ENCODE data around the gene CDH2.

Gene CDH2

DNA sequence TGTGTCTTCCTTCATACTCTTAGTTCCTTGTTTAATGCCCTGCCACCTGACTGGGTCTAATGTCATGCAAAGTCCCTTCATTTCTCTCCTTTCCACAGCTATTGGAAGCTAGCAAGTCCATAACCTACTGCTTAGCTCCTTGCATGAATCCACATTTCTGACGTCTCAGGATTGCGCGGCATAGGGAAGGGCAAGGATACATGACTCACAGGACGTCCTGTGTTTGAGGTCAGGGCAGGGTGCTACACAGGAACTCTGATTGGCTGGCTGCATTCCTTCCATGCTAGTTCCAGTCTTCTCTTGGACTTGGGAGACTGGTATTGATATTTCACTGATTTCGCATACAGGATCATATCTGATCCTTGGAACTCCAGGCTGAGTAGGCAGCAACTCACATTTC lies 137.9 kb downstream of the CDH2 start:
- no peak for DNase-seq

DNA sequence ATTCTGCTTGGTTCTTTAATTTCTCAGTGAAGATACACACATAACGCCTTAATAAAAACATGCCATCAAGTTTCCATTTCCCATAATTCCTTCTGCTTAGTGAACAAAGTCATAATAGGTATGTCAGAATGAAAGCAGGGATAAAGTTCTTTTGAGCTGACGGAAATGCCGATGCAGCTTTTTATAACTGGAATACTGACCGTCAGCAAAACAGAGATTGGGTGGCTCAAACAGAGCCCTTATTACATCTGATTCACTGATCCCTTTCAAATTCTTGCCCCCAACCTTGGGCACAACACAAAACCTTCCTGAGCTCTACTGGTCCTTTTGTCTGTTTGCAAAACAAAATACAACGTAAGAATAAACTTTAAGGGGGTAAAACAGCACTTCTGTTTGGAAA lies 140.4 kb downstream of the CDH2 start:
- no peak for DNase-seq

DNA sequence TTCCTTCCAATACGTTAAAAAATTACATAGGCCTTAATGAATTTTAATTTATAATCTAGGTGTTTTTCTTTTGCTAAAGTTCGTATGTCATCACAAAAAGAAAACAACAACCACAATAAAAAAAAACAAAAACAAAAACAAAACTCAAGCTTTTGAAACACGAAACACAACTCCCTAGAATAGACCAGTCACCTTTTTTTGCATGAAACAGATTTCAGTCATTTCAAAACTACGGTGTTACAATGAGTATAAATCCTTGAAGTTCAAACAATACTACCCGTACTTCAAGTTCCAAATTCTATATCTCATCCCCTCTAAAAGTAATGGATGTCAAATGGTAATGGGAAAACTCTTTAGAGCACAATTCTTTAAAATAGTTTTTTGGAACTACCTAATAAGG lies 142.4 kb downstream of the CDH2 start:
- no peak for DNase-seq

DNA sequence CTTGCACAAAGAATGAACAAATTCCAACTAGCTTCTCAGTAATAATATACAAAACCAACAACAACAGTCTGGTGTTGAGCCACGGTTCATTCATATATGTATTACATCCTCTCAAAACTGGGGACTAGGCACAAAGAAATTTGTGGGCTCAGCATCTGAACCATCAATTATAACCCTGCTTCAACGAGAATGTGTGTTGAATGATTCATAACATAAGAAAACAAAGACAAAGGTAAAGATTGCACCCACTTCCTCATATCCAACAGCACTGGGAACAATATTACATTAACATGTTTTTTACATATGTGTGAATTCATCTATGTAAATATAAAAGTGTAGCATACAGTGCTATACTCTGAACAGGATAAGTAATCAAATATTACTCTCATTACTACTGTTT lies 144.8 kb downstream of the CDH2 start:
- DNase-seq = no peak

DNA sequence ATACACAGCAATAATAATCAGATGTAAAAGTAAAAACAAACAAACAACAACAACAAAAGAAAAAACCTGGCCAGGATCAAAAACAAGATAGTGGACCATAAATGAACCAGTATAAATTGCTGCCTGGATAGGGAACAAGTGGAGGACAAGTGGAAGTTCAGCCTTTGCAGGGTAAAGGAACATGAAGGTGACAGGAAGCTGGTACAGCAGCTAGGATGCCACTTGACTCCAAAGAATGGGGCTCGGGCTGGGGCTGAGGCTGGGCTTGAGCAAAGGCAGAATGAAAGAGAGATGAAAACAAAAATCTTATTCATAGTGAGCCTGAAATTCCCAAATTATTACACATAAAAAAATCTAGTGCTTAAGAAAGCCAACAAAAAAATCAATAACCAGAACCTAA lies 146.5 kb downstream of the CDH2 start:
- DNase-seq = no peak

- DNase-seq = no peak
Observed at GRCh38 chr18:28027755-28028154, 149.2 kb downstream of the CDH2 start.

DNA sequence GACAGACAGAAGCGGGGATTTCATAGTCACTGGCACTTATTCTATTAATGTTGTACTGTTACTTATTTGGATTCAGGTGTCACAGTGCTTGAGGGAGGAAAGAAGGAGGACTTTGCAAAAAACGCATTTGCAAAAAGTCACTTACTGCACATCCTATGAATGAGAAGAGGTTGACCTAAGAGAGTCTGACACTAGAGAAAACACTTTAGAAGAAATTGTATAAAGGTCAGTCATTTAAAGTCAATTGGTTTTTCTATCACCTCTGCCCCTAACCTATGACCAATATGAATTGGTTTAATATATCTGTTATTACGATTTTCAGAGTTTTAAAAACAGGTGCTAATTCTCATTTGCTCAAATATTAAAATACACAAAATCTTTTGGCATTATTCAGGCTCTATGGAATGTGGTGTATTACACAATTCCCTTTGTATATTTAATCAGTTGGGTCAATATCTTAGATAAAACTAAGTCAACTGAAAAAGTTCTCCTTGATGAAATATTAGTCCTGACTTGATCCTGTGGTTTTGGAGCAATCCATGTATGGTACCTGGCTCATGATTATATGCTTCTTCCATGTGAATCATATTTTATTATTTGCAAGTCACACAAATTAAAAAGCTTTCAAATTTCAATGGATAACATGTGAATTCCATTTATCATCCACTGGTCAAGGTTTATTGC lies 157.4 kb downstream of the CDH2 start:
- no peak for DNase-seq

DNA sequence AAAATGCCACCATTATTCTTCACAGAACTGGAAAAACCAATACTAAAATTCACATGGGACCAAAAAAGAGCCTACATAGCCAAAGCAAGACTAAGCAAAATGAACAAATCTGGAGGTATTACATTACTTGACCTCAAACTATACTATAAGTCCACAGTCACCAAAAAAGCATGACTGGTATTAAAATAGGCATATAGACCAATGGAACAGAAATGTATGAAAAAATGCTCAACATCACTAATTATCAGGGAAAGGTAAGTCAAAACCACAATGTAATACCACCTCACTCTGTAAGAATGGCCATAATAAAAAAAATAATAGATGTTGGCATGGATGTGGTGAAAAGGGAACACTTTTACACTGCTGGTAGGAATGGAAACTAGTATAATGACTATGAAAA lies 158.6 kb downstream of the CDH2 start:
- no peak for DNase-seq

- no peak for DNase-seq
Observed at GRCh38 chr18:28015671-28016070, 161.3 kb downstream of the CDH2 start.

DNA sequence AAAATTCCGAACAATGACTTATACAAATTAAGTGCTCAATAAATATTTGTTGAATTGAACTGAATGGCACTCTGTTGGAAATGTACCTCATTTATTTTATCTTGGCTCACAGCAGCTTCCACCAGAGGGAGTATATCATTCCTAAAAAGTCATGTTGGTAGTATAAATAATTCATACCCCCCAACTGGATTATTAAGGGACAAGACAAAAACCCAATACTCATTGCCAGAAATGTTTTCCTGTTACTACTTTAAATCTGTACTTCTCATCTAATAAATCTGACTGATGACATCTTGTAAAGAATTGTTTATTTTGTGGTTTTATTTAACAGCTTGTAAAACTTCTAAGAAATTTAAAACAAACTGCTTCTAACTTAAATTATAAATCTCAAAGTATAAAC lies 163.9 kb downstream of the CDH2 start:
- no peak for DNase-seq

DNA sequence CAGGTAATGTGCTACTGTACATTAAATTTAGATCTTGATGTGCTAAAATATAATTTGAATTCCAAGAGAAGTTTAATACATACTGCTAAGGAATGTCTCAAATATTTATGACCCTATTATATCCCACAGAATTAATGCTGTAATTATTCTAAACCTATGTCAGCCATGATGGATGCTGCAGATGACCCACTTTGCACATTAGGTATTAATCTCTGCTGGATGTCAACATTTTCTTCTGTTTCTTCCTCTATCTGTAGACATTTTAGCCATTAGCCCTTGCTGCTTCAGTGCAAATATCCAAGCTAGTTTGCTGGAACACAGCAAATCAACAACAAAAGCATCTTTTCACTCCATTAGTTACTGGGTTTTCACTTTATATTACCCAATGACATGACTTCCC lies 164.6 kb downstream of the CDH2 start:
- DNase-seq = no peak

DNA sequence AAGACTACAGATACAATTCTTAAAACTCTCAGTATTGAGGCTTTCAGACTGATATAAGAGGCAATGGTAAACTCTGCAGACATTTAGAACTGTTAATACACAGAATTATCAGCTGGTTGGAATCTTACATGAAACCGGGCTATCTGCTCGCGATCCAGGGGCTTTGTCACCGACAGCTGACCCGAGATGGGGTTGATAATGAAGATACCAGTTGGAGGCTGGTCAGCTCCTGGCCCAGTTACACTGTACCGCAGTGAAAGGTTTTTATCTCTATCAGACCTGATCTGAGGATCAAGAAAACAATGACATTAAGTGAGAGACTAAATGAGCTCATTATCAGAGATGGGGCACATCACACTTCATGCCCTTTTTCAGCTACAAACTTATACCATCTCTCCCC lies 167.3 kb downstream of the CDH2 start:
- DNase-seq = no peak

DNA sequence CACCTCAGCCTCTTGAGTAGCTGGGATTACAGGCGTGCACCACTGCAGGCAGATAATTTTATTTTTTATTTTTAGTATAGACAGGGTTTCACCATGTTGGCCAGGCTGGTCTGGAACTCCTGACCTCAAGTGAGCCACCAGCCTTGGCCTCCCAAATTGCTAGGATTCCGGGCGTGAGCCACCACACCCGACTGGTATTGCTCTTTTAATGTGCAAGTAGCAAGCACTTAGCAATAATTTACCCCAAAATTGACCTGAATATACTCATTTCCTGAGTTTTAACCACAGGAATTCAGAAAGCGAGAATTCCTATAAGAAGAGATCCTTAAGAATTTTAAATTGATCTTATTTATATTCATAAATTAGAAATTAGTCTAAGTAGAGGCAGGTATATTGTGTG lies 169.1 kb downstream of the CDH2 start:
- no peak for DNase-seq

DNA sequence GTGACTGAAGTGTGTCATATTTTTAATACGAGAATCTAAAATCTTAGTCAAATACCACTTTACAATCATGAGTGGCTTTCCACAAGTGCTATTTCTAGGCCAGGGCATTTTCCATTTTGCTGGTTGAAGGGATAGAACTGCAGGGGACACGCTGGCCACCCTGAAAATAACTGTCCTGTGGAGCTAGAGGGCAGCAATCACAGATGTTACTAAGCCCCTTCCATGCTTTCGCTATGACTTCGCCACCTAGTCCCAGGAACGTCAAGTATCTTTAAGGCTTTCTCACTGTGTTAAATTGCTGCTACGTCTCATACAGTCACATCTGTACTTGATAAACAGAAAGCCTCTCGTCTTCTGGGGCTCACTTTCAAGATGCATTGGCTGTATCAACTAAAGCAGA lies 171.8 kb downstream of the CDH2 start:
- no peak for DNase-seq

- no peak for DNase-seq
Observed at GRCh38 chr18:28004606-28005005, 172.3 kb downstream of the CDH2 start.

- no peak for DNase-seq
Observed at GRCh38 chr18:28003451-28003850, 173.5 kb downstream of the CDH2 start.

GRCh38 chr18:28002841-28003240 lies 174.1 kb downstream of the CDH2 start:
- no peak for DNase-seq

GRCh38 chr18:27996801-27997272 lies 180.1 kb downstream of the CDH2 start:
- no peak for DNase-seq

DNA sequence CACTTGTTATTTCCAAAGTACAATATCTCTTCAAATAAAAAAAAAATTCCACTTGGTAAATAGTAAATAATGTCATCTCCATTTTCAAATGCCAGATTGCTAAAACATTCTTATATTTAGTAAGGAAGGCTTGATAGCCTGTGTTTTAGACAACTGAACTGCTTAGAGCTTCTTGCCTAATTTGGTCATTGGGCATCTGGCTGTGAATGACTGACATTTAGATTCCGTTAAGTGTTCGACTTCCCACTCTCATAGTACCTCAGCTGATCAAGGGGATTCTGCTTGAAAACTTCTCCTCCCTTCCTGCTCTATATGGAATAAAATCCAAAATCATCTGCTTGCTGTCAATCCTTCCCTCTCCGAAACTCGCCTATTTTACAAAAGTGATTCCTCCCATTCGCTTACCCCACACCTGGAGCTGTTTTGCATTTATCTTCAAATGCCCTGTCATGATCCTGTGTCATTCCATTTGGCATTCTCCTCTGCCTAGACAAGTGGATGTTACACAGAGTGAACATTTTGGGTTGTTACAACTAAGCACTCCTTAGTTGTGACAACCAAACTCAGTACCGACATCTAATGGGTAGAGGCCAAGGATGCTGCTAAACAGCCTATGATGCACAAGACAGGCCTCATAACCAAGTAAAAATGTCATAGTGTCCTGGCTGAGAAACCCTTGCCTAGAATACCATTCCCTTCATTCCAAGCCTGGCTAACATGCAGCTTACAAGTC lies 181.0 kb downstream of the CDH2 start:
- no peak for DNase-seq

GRCh38 chr18:27994571-27994970 lies 182.4 kb downstream of the CDH2 start:
- DNase-seq = no peak

DNA sequence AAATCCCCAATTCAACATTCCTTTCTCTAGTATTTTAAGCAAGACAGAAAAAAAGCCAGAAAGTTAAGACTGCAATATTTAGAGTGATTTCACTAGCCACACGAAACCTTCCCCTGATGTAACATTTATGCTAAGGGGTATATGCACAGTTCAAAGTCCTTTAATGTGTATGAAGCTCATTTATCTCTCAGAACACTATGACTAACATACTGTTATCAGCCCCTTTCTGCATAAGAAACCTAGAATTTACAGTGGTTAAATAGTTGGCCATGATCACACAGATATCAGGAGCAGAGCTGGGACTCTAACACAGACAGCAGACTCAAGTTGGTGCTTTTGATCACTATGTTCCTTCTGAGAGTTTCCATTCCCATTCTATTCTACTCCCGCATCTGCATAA lies 185.5 kb downstream of the CDH2 start:
- no peak for DNase-seq

DNA sequence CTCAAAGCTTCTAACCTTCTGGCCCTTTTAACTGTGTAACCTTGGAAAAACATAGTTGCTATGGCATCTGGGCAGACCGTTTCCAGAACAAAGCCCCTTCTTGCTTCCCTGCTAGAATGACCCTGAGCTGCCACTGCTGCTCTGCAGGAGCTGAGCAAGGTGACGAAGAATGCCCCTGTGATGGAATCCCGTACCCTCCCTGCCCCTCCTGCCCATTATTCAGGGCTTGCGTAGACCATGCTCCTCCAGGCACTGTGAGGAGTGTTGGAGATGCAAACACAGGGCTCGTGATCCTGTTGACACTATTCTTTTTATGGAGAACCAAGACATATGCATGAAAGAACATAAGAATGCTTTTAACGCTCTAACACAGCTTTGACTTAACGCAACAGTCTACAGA lies 191.1 kb downstream of the CDH2 start:
- no peak for DNase-seq

- no peak for DNase-seq
Observed at GRCh38 chr18:27983780-27984179, 193.2 kb downstream of the CDH2 start.

DNA sequence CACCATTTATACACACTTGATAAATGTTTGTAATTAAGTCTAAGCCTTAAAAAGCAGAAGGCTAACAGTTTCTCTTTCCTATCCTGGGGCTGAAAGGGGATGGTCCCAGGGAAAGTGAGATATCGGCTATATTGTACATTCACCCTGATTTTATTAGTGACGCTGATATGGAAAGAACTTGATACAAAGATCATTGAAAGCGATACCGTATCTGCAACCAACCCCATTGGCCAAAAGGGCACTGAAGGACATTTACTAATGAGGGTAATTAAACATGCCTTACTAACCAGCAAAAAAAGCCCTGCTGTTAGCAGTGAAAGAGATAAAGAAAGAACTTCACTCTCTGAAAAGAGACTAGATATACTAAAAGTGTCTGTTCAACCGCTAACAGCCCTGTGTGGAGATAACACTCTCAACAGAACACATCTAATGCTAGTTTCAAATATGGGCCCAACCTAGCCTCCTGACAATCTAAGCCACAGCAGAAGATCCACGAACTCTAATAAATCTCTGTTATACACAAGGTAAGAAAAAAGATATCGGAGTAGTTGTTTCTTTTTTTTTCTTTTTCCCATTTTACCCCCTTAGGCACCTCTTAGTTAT lies 200.0 kb downstream of the CDH2 start:
- no peak for DNase-seq
